B cell (primary cell): ENCODE results near the gene CEP131. TPM values are rescaled to one million over a fixed set of nuclear protein-coding genes. Genes with fewer than 3 reads are reported as not detected.

Experiments used
- ATAC-seq: fragments of 200-7000 bp; cut with Tn5 transposase; one replicate; pipeline ENCODE4 v1.10.0; 2021; ENCODE audit warnings: low read depth, mild to moderate bottlenecking, moderate number of reproducible peaks, moderate library complexity
- CTCF ChIA-PET: fragments of 350-600 bp; sonication (Branson Sonifier 250); formaldehyde crosslinking; loops from one replicate; lab custom pipeline; 2021; ENCODE audit warnings: antibody characterized with exemption, inconsistent platforms; lab: Charles Lee
- POLR2A ChIA-PET: fragments of 350-600 bp; sonication (Branson Sonifier 250); formaldehyde crosslinking; loops from one replicate; lab custom pipeline; 2021; ENCODE audit warnings: antibody characterized with exemption; lab: Charles Lee
- DNase-seq: peaks from one replicate; pipeline ENCODE4 v3.0.0; 2013
- H2AFZ ChIP-seq: 2 replicates; pipeline ENCODE4 v1.6.1; 2012; ENCODE audit warnings: mild to moderate bottlenecking, low read depth, low read length; ENCODE audit not compliant: insufficient read depth, poor library complexity, severe bottlenecking
- H3K27ac ChIP-seq, 2 donors: 1 replicate in 1 of 2; 2 replicates in 1 of 2; pipeline ENCODE4 v1.5.1; 2012 to 2013; ENCODE audit warnings: low read length in 2 of 2, mild to moderate bottlenecking in 2 of 2, moderate library complexity in 1 of 2
- H3K27me3 ChIP-seq, 4 experiments: fragments of 200-600 bp in 1 of 4; sonication (generic) in 1 of 4; replicated peaks in 1 of 4; 1 replicate in 2 of 4; 2 replicates in 2 of 4; pipeline versions ENCODE4 v1.6.1 to v1.7.0; 2013 to 2016; ENCODE audit warnings: low read length in 3 of 4, mild to moderate bottlenecking in 2 of 4, mixed read lengths in 1 of 4, moderate library complexity in 1 of 4; ENCODE audit not compliant: insufficient read depth in 4 of 4, control insufficient read depth in 3 of 4; ENCODE audit errors: control extremely low read depth in 1 of 4
- H3K36me3 ChIP-seq, 2 experiments: replicated peaks in 1 of 2; 1 replicate in 1 of 2; 2 replicates in 1 of 2; pipeline versions ENCODE4 v1.6.1 to v1.7.1; 2013; ENCODE audit warnings: low read length in 1 of 2; ENCODE audit not compliant: insufficient read depth in 2 of 2, control insufficient read depth in 1 of 2; ENCODE audit errors: control extremely low read depth in 1 of 2, extremely low read depth in 1 of 2
- H3K4me1 ChIP-seq, 2 donors: fragments of 200-600 bp in 1 of 2; sonication (generic) in 1 of 2; 1 replicate in 1 of 2; 2 replicates in 1 of 2; pipeline versions ENCODE4 v1.5.1 to v1.6.1; 2013 to 2017; ENCODE audit warnings: low read length in 2 of 2; ENCODE audit not compliant: control insufficient read depth in 2 of 2, insufficient read depth in 2 of 2
- H3K4me2 ChIP-seq: replicated peaks from 2 replicates; pipeline ENCODE3; 2012; ENCODE audit warnings: mild to moderate bottlenecking, low read depth, low read length; ENCODE audit not compliant: poor library complexity, severe bottlenecking
- H3K4me3 ChIP-seq, 5 experiments: fragments of 200-600 bp in 1 of 5; sonication (generic) in 1 of 5; 1 replicate in 3 of 5; 2 replicates in 2 of 5; pipeline versions ENCODE4 v1.5.1 to v1.7.0; 2011 to 2016; ENCODE audit warnings: low read length in 4 of 5, mild to moderate bottlenecking in 4 of 5, low read depth in 2 of 5, control low read depth in 1 of 5, moderate library complexity in 1 of 5; ENCODE audit not compliant: insufficient read depth in 1 of 5; ENCODE audit errors: control extremely low read depth in 1 of 5, extremely low read depth in 1 of 5
- H3K79me2 ChIP-seq: fragments of 200-600 bp; sonication (generic); one replicate; pipeline ENCODE4 v1.6.0; 2016; ENCODE audit warnings: low read length; ENCODE audit not compliant: control insufficient read depth, insufficient read depth
- H3K9ac ChIP-seq: fragments of 200-600 bp; sonication (generic); 2 replicates; pipeline ENCODE4 v1.6.1; 2017; ENCODE audit warnings: mild to moderate bottlenecking, low read length, moderate library complexity
- H3K9me3 ChIP-seq, 3 donors: one replicate each; pipeline versions ENCODE4 v1.6.1 to v1.7.1; 2013; ENCODE audit warnings: low read length in 2 of 3; ENCODE audit not compliant: control insufficient read depth in 2 of 3, insufficient read depth in 1 of 3; ENCODE audit errors: control extremely low read depth in 1 of 3
- H4K20me1 ChIP-seq: 2 replicates; pipeline ENCODE4 v1.6.0; 2012; ENCODE audit warnings: mild to moderate bottlenecking, low read length; ENCODE audit not compliant: insufficient read depth, control insufficient read depth, poor library complexity, severe bottlenecking
- H3K27ac Mint-ChIP-seq: one replicate; pipeline ENCODE4 v1.8.0; 2021; ENCODE audit warnings: mixed read lengths
- H3K27me3 Mint-ChIP-seq: one replicate; pipeline ENCODE4 v1.8.0; 2021; ENCODE audit warnings: mixed read lengths
- H3K4me1 Mint-ChIP-seq: one replicate; pipeline ENCODE4 v1.8.0; 2021; ENCODE audit warnings: mixed read lengths
- H3K4me3 Mint-ChIP-seq: one replicate; pipeline ENCODE4 v1.8.0; 2021; ENCODE audit warnings: mixed read lengths
- H3K9me3 Mint-ChIP-seq: one replicate; pipeline ENCODE4 v1.8.0; 2022; ENCODE audit warnings: mixed read lengths; ENCODE audit not compliant: insufficient read depth
- EZH2 ChIP-seq: IDR thresholded peaks from 2 replicates; pipeline ENCODE4 v1.6.1; 2012; ENCODE audit warnings: borderline replicate concordance, low read depth, mild to moderate bottlenecking, moderate library complexity, low read length; ENCODE audit not compliant: insufficient read depth, poor library complexity, severe bottlenecking
- WGBS: methylation state at CpG from one replicate; pipeline ENCODE4 v1.1.5; 2013; ENCODE audit warnings: missing lambda C conversion rate; ENCODE audit not compliant: insufficient coverage; 5-methylcytosine and 5-hydroxymethylcytosine counted together
- intact Hi-C: fragments of 100-400 bp; cut with micrococcal nuclease; formaldehyde crosslinking; loops from one replicate; pipeline ENCODE4 v1.10.0; 2022
- polyA plus RNA-seq: library from polyadenylated mRNA; depleted of rRNA; stranded (reverse); fragments of >200 nt; gene quantifications from 2 replicates; pipeline ENCODE4 v1.2.3, GENCODE V29; 2012
- total RNA-seq, 2 donors: library from RNA; stranded (reverse); fragments of 120-200 nt in 1 of 2; gene quantifications; 1 replicate in 1 of 2; 2 replicates in 1 of 2; pipeline versions ENCODE4 v1.2.3 to v1.2.4, GENCODE V29; 2013 to 2022
- TF ChIP-seq, protein P1 (sequence below): fragments of 200-600 bp; IDR thresholded peaks from one replicate; pipeline ENCODE4 v1.8.0; 2022; ENCODE audit warnings: antibody characterized with exemption, mild to moderate bottlenecking

CEP131 gene
- total and polyA plus RNA-seq, 2 donors (not counting 1 experiment from before 2014, with no cell fraction given) = 18.8 to 25.5 TPM

DNA sequence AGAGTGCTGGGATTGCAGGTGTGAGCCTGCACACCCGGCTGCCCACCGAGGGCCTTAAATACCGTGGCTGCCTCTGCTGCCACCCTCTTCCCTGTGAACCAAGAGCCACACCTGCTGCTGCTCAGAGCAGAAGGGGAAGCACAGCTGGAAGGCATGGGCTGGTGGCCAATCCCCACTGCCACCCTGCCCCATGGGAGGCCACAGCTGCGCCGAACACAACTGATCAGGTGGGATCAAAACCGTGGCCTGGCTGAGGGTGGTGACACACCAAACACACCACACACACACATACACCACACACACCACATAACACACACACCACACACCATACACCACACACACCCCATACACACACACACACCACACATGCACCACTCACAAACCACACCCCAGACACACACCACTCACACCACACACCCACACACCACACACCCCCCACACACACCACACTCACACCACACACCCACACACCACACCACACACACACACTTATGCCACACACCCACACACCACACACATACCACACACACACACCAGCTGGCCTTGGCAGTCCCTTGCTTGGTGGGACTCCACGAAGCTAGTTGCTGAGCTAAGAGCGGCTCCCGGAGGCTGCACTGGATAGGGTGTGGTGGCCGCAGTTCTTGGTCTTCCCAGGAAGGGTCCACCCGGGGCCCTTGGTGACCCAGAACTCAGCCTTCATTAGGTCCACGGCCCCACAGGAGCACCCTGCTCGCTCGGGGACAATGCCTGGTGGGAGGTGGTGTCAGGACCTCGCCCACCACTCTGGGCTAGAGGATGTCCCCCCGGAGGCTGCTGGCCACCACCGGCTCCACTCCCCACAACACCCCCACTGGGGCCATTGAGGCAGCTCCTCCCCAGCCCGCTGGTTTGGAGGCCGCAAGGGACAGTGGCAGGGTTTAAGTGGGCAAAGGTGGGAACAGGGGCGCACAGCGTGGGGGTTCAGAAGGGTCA, 14.9 kb downstream of the CEP131 start:
- ChIA-PET POLR2A (no interaction called here), CTCF (no interaction called here)
- Histone ChIP-seq H3K9me3 (no peaks in the 10 kb centered on the region), H3K4me3 (no peak overlapping the region), H2AFZ (no peak overlapping the region), H3K36me3 (peaks cover 0 to 10% of the 10 kb centered on the region in 2 experiments), H3K9ac (no peak overlapping the region), H4K20me1 (no peaks in the 10 kb centered on the region), H3K4me1 (peaks cover 3% of the 10 kb centered on the region in 2 donors), H3K79me2 (peaks cover 22% of the 10 kb centered on the region), H3K4me2 (no peak overlapping the region), H3K27ac (no peak overlapping the region), H3K27me3 (no peaks in the 10 kb centered on the region)
- 70% methylated on average over 19 of the region's 21 CpGs for WGBS
- DNase-seq (peak; percentile 46), ATAC-seq (peak; percentile 51)
- no peaks in the 10 kb centered on the region for H3K27me3 Mint-ChIP-seq
- no peaks in the 10 kb centered on the region for H3K9me3 Mint-ChIP-seq
- peak overlapping the region; percentile 75 for H3K27ac Mint-ChIP-seq
- intact Hi-C loops = no loop called here
- H3K4me1 Mint-ChIP-seq = peaks cover 9% of the 10 kb centered on the region
- TF ChIP-seq, protein P1, sequence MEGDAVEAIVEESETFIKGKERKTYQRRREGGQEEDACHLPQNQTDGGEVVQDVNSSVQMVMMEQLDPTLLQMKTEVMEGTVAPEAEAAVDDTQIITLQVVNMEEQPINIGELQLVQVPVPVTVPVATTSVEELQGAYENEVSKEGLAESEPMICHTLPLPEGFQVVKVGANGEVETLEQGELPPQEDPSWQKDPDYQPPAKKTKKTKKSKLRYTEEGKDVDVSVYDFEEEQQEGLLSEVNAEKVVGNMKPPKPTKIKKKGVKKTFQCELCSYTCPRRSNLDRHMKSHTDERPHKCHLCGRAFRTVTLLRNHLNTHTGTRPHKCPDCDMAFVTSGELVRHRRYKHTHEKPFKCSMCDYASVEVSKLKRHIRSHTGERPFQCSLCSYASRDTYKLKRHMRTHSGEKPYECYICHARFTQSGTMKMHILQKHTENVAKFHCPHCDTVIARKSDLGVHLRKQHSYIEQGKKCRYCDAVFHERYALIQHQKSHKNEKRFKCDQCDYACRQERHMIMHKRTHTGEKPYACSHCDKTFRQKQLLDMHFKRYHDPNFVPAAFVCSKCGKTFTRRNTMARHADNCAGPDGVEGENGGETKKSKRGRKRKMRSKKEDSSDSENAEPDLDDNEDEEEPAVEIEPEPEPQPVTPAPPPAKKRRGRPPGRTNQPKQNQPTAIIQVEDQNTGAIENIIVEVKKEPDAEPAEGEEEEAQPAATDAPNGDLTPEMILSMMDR = no peak
- TF ChIP-seq EZH2 = no peak
- no peak overlapping the region for H3K4me3 Mint-ChIP-seq

DNA sequence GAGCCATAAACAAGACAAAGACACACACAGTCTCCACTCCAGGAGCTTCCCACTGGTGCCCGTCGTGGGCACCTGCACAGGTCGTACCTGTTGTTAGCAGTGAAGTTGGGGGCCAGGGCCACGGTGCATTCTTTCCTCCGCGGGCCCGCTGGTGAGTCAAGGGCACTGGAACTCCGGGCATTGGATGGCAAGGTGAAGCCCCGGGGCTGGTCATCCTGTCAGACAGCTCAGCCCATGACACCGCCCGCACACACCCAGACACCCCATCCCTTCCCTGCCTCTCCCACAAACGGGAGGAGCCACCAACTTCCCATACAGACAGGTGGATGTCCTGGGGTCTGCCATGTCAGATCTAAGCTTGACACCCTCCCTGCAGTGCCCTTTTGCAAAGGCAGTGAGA, 16.1 kb downstream of the CEP131 start:
- WGBS = 98% methylated on average over 11 of the region's 12 CpGs
- Histone ChIP-seq H3K9me3 (no peaks in the 10 kb centered on the region), H3K27me3 (no peaks in the 10 kb centered on the region), H3K27ac (no peak overlapping the region), H3K4me3 (no peak overlapping the region), H3K9ac (no peak overlapping the region), H2AFZ (no peak overlapping the region), H4K20me1 (no peaks in the 10 kb centered on the region), H3K79me2 (peaks cover 22% of the 10 kb centered on the region), H3K4me2 (no peak overlapping the region), H3K4me1 (peaks cover 3% of the 10 kb centered on the region in 2 donors), H3K36me3 (peaks cover 0 to 10% of the 10 kb centered on the region in 2 experiments)
- Mint-ChIP-seq H3K9me3 (no peaks in the 10 kb centered on the region), H3K4me3 (no peak overlapping the region), H3K4me1 (peaks cover 4% of the 10 kb centered on the region), H3K27me3 (no peaks in the 10 kb centered on the region), H3K27ac (no peak overlapping the region)
- DNase-seq (no peak), ATAC-seq (no peak)
- CTCF ChIA-PET = no interaction called here
- TF ChIP-seq EZH2 = no peak
- TF ChIP-seq, protein P1 = no peak
- intact Hi-C loops = no loop called here
- POLR2A ChIA-PET = no interaction called here
